Activated CD8-positive, alpha-beta T cell treated with anti-CD3 and anti-CD28 coated beads for 36 hours (primary cell): Measurements from ENCODE around the gene PITPNB. TPM values are rescaled to one million over a fixed set of nuclear protein-coding genes. Genes with fewer than 3 reads are reported as not detected.
A peak's percentile ranks its signal among the peaks of the same experiment; 100 is the strongest.

Experiments used
- ATAC-seq: fragments of 200-7000 bp; cut with Tn5 transposase; one replicate; pipeline ENCODE4 v1.10.0; 2021; ENCODE audit warnings: mild to moderate bottlenecking, moderate library complexity
- CTCF ChIA-PET: fragments of 350-600 bp; sonication (Branson Sonifier 250); formaldehyde crosslinking; loops from one replicate; lab custom pipeline; 2021; ENCODE audit warnings: antibody characterized with exemption; lab: Charles Lee
- POLR2A ChIA-PET: fragments of 350-600 bp; sonication (Branson Sonifier 250); formaldehyde crosslinking; loops from one replicate; lab custom pipeline; 2021; ENCODE audit warnings: antibody characterized with exemption; lab: Charles Lee
- DNase-seq: peaks from one replicate; pipeline ENCODE4 v3.0.0-alpha.2; 2020
- H3K27ac Mint-ChIP-seq: one replicate; pipeline ENCODE4 v1.8.0; 2021; ENCODE audit warnings: mild to moderate bottlenecking, mixed read lengths
- H3K27me3 Mint-ChIP-seq: one replicate; pipeline ENCODE4 v1.8.0; 2021; ENCODE audit warnings: mixed read lengths
- H3K36me3 Mint-ChIP-seq: one replicate; pipeline ENCODE4 v1.8.0; 2021; ENCODE audit warnings: low read depth, mixed read lengths
- H3K4me1 Mint-ChIP-seq: one replicate; pipeline ENCODE4 v1.8.0; 2021; ENCODE audit warnings: low read depth, mixed read lengths
- H3K4me3 Mint-ChIP-seq: one replicate; pipeline ENCODE4 v1.8.0; 2021; ENCODE audit warnings: mild to moderate bottlenecking, moderate library complexity, mixed read lengths
- H3K9me3 Mint-ChIP-seq: one replicate; pipeline ENCODE4 v1.8.0; 2021; ENCODE audit warnings: mixed read lengths
- CTCF ChIP-seq: fragments of 200-600 bp; IDR thresholded peaks from one replicate; pipeline ENCODE4 v1.8.0; 2022; ENCODE audit warnings: antibody characterized with exemption, mild to moderate bottlenecking
- intact Hi-C: fragments of 100-400 bp; cut with micrococcal nuclease; formaldehyde crosslinking; loops from one replicate; pipeline ENCODE4 v1.10.0; 2022
- total RNA-seq, 2 experiments: library from RNA; stranded (reverse); gene quantifications; one replicate each; pipeline ENCODE4 v1.2.3, GENCODE V29; 2021

The PITPNB gene
- total RNA-seq, 2 experiments from 2014 or later, result 87.7 to 89.1 TPM

- ChIA-PET CTCF (interaction anchor here (0.7 to 3.4 kb wide), 18 partner anchors 9 to 129 kb away, joined by 3 to 28 read pairs (median 4); no protein-coding TSS in a partner anchor), POLR2A (interaction anchor here (0.6 to 0.7 kb wide), 2 partner anchors 9 to 31 kb away, joined by 3 to 4 read pairs; no protein-coding TSS in a partner anchor)
- Mint-ChIP-seq H3K27ac (no peak overlapping the region), H3K4me1 (peaks cover 49% of the 10 kb centered on the region), H3K27me3 (no peaks in the 10 kb centered on the region), H3K4me3 (no peak overlapping the region), H3K9me3 (no peaks in the 10 kb centered on the region), H3K36me3 (peaks cover 20% of the 10 kb centered on the region)
- no peak for TF ChIP-seq CTCF
- ATAC-seq, result peak; percentile 55
- intact Hi-C loops, result no loop called here
- DNase-seq, result peak; percentile 7
Observed at GRCh38 chr22:27879923-27880322, 39.1 kb downstream of the PITPNB start.

- Mint-ChIP-seq H3K27me3 (no peaks in the 10 kb centered on the region), H3K4me3 (no peak overlapping the region), H3K4me1 (peaks cover 56% of the 10 kb centered on the region), H3K36me3 (peaks cover 25% of the 10 kb centered on the region), H3K27ac (no peak overlapping the region), H3K9me3 (no peaks in the 10 kb centered on the region)
- CTCF ChIA-PET, result interaction anchor here (0.9 to 1.2 kb wide), 4 partner anchors 8 to 131 kb away, joined by 3 to 5 read pairs (median 4); no protein-coding TSS in a partner anchor
- no peak for ATAC-seq
- intact Hi-C loops, result no loop called here
- TF ChIP-seq CTCF, result no peak
- no peak for DNase-seq
- POLR2A ChIA-PET, result interaction anchor here (0.6 to 0.9 kb wide), 3 partner anchors 8 to 1382 kb away, joined by 3 to 4 read pairs (median 3); no protein-coding TSS in a partner anchor
Observed at GRCh38 chr22:27878541-27878940, 40.5 kb downstream of the PITPNB start.

GRCh38 chr22:27877501-27877900 is 41.6 kb downstream of the PITPNB start:
- no peak for TF ChIP-seq CTCF
- Mint-ChIP-seq H3K4me1 (peaks cover 56% of the 10 kb centered on the region), H3K9me3 (no peaks in the 10 kb centered on the region), H3K4me3 (no peak overlapping the region), H3K27me3 (no peaks in the 10 kb centered on the region), H3K36me3 (peaks cover 28% of the 10 kb centered on the region), H3K27ac (no peak overlapping the region)
- CTCF ChIA-PET, result interaction anchor here (0.9 to 1.0 kb wide), 2 partner anchors 9 to 11 kb away, joined by 5 read pairs; no protein-coding TSS in a partner anchor
- POLR2A ChIA-PET, result interaction anchor here (0.8 kb wide), 1 partner anchor 1383 kb away, joined by 3 read pairs; no protein-coding TSS in a partner anchor
- DNase-seq (no peak), ATAC-seq (no peak)
- intact Hi-C loops, result no loop called here

- CTCF ChIA-PET, result interaction anchor here (0.6 to 4.3 kb wide), 3 partner anchors 10 to 29 kb away, joined by 3 to 25 read pairs (median 3); no protein-coding TSS in a partner anchor
- Mint-ChIP-seq H3K27ac (no peak overlapping the region), H3K4me3 (no peak overlapping the region), H3K27me3 (no peaks in the 10 kb centered on the region), H3K9me3 (no peaks in the 10 kb centered on the region), H3K4me1 (peaks cover 58% of the 10 kb centered on the region), H3K36me3 (peaks cover 33% of the 10 kb centered on the region)
- ATAC-seq (no peak), DNase-seq (no peak)
- TF ChIP-seq CTCF, result no peak
- POLR2A ChIA-PET, result no interaction called here
- intact Hi-C loops, result no loop called here
Observed at GRCh38 chr22:27876684-27877083, 42.4 kb downstream of the PITPNB start.

GRCh38 chr22:27875951-27876350 is 43.1 kb downstream of the PITPNB start:
- ATAC-seq, result peak; percentile 78
- Mint-ChIP-seq H3K9me3 (no peaks in the 10 kb centered on the region), H3K4me3 (no peak overlapping the region), H3K36me3 (peaks cover 39% of the 10 kb centered on the region), H3K27me3 (no peaks in the 10 kb centered on the region), H3K4me1 (peaks cover 58% of the 10 kb centered on the region), H3K27ac (peak overlapping the region; percentile 74)
- ChIA-PET POLR2A (no interaction called here), CTCF (interaction anchor here (0.6 to 4.3 kb wide), 3 partner anchors 11 to 28 kb away, joined by 3 to 25 read pairs (median 3); no protein-coding TSS in a partner anchor)
- intact Hi-C loops, result no loop called here
- DNase-seq, result peak; percentile 46
- no peak for TF ChIP-seq CTCF
